Measurements from ENCODE around the gene MMP17.

The MMP17 gene

GRCh38 chr12:131827961-131828534, at the start of gene MMP17:
MMP17 (plus strand) TSS chr12:131828393; CDS start chr12:131828495, 102 bp downstream.
- no peak for DNase-seq (ENCODE audit: low read depth, low spot score)
- H3K4me3 ChIP-seq (ENCODE audit: low read length) = peak within 1 kb of the TSS; percentile 36

GRCh38 chr12:131779027-131779426, 49.2 kb upstream of the MMP17 start:
- Histone ChIP-seq H3K27me3 (ENCODE audit: control insufficient read depth, insufficient read depth, low read length) (no peaks in the 10 kb centered on the region), H3K27ac (ENCODE audit: low read length) (no peak overlapping the region), H3K9me3 (ENCODE audit: control insufficient read depth, insufficient read depth, low read length) (no peaks in the 10 kb centered on the region), H3K36me3 (ENCODE audit: control insufficient read depth, insufficient read depth, low read length) (peaks cover 5% of the 10 kb centered on the region), H3K4me1 (ENCODE audit: control insufficient read depth, insufficient read depth, low read length) (peaks cover 2% of the 10 kb centered on the region; the same call in 1 of the 2 replicates), H3K4me3 (ENCODE audit: low read length) (no peak overlapping the region)
- no peak for DNase-seq (ENCODE audit: low read depth, low spot score)
- WGBS (ENCODE audit: insufficient coverage, insufficient read length) = 100% methylated on average over 6 of the region's 23 CpGs

More at GRCh38 chr12:131827961-131828534, at the start of gene MMP17:
- no peaks in the 10 kb centered on the region for H3K9me3 ChIP-seq (ENCODE audit: control insufficient read depth, insufficient read depth, low read length)
- H3K27me3 ChIP-seq (ENCODE audit: control insufficient read depth, insufficient read depth, low read length) = peaks cover 7% of the 10 kb centered on the region; the same call in 1 of the 2 replicates
- H3K36me3 ChIP-seq (ENCODE audit: control insufficient read depth, insufficient read depth, low read length) = no peaks in the 10 kb centered on the region; the same call in 1 of the 2 replicates
- H3K4me1 ChIP-seq (ENCODE audit: control insufficient read depth, insufficient read depth, low read length) = peaks cover 5% of the 10 kb centered on the region; the same call in 1 of the 2 replicates
- WGBS (ENCODE audit: insufficient coverage, insufficient read length) = no CpG with 5 or more reads among the region's 86 CpGs
- no peak within 1 kb of the TSS for H3K27ac ChIP-seq (ENCODE audit: low read length)

- Histone ChIP-seq H3K4me1 (ENCODE audit: control insufficient read depth, insufficient read depth, low read length) (peaks cover 4% of the 10 kb centered on the region), H3K36me3 (ENCODE audit: control insufficient read depth, insufficient read depth, low read length) (peaks cover 5% of the 10 kb centered on the region), H3K4me3 (ENCODE audit: low read length) (no peak overlapping the region), H3K9me3 (ENCODE audit: control insufficient read depth, insufficient read depth, low read length) (no peaks in the 10 kb centered on the region), H3K27me3 (ENCODE audit: control insufficient read depth, insufficient read depth, low read length) (no peaks in the 10 kb centered on the region), H3K27ac (ENCODE audit: low read length) (no peak overlapping the region)
- no peak for DNase-seq (ENCODE audit: low read depth, low spot score)
- WGBS (ENCODE audit: insufficient coverage, insufficient read length) = no CpG with 5 or more reads among the region's 2 CpGs
Observed at GRCh38 chr12:131782061-131782460, 46.1 kb upstream of the MMP17 start.

GRCh38 chr12:131783915-131784541, 44.2 kb upstream of the MMP17 start:
- H3K27ac ChIP-seq (ENCODE audit: low read length) = no peak overlapping the region
- DNase-seq (ENCODE audit: low read depth, low spot score) = no peak
- H3K4me1 ChIP-seq (ENCODE audit: control insufficient read depth, insufficient read depth, low read length) = peaks cover 4% of the 10 kb centered on the region
- H3K36me3 ChIP-seq (ENCODE audit: control insufficient read depth, insufficient read depth, low read length) = peaks cover 5% of the 10 kb centered on the region
- H3K9me3 ChIP-seq (ENCODE audit: control insufficient read depth, insufficient read depth, low read length) = no peaks in the 10 kb centered on the region
- WGBS (ENCODE audit: insufficient coverage, insufficient read length) = 100% methylated on average over 2 of the region's 10 CpGs
- no peak overlapping the region for H3K4me3 ChIP-seq (ENCODE audit: low read length)
- no peaks in the 10 kb centered on the region for H3K27me3 ChIP-seq (ENCODE audit: control insufficient read depth, insufficient read depth, low read length)

- WGBS (ENCODE audit: insufficient coverage, insufficient read length) = no CpG with 5 or more reads among the region's 30 CpGs
- Histone ChIP-seq H3K27ac (ENCODE audit: low read length) (no peak overlapping the region), H3K9me3 (ENCODE audit: control insufficient read depth, insufficient read depth, low read length) (no peaks in the 10 kb centered on the region), H3K4me3 (ENCODE audit: low read length) (no peak overlapping the region), H3K27me3 (ENCODE audit: control insufficient read depth, insufficient read depth, low read length) (no peaks in the 10 kb centered on the region), H3K4me1 (ENCODE audit: control insufficient read depth, insufficient read depth, low read length) (peaks cover 4% of the 10 kb centered on the region), H3K36me3 (ENCODE audit: control insufficient read depth, insufficient read depth, low read length) (peaks cover 4% of the 10 kb centered on the region)
- no peak for DNase-seq (ENCODE audit: low read depth, low spot score)
Observed at GRCh38 chr12:131784909-131785762, 43.1 kb upstream of the MMP17 start.

GRCh38 chr12:131785763-131786330, 42.3 kb upstream of the MMP17 start:
- DNase-seq (ENCODE audit: low read depth, low spot score) = no peak
- Histone ChIP-seq H3K27ac (ENCODE audit: low read length) (no peak overlapping the region), H3K4me3 (ENCODE audit: low read length) (no peak overlapping the region)

GRCh38 chr12:131786331-131786730, 41.9 kb upstream of the MMP17 start:
- Histone ChIP-seq H3K9me3 (ENCODE audit: control insufficient read depth, insufficient read depth, low read length) (no peaks in the 10 kb centered on the region), H3K36me3 (ENCODE audit: control insufficient read depth, insufficient read depth, low read length) (peaks cover 4% of the 10 kb centered on the region; the same call in 1 of the 2 replicates), H3K4me3 (ENCODE audit: low read length) (no peak overlapping the region), H3K27ac (ENCODE audit: low read length) (no peak overlapping the region), H3K27me3 (ENCODE audit: control insufficient read depth, insufficient read depth, low read length) (no peaks in the 10 kb centered on the region), H3K4me1 (ENCODE audit: control insufficient read depth, insufficient read depth, low read length) (peaks cover 4% of the 10 kb centered on the region)
- DNase-seq (ENCODE audit: low read depth, low spot score) = no peak
- no CpG with 5 or more reads among the region's 15 CpGs for WGBS (ENCODE audit: insufficient coverage, insufficient read length)

More at GRCh38 chr12:131785763-131786330, 42.3 kb upstream of the MMP17 start:
- Histone ChIP-seq H3K9me3 (ENCODE audit: control insufficient read depth, insufficient read depth, low read length) (no peaks in the 10 kb centered on the region), H3K4me1 (ENCODE audit: control insufficient read depth, insufficient read depth, low read length) (peaks cover 4% of the 10 kb centered on the region), H3K36me3 (ENCODE audit: control insufficient read depth, insufficient read depth, low read length) (peaks cover 4% of the 10 kb centered on the region; the same call in 1 of the 2 replicates), H3K27me3 (ENCODE audit: control insufficient read depth, insufficient read depth, low read length) (no peaks in the 10 kb centered on the region)
- no CpG with 5 or more reads among the region's 15 CpGs for WGBS (ENCODE audit: insufficient coverage, insufficient read length)

GRCh38 chr12:131787143-131787660, 41.0 kb upstream of the MMP17 start:
- DNase-seq (ENCODE audit: low read depth, low spot score) = no peak
- no peak overlapping the region for H3K27ac ChIP-seq (ENCODE audit: low read length)
- H3K4me3 ChIP-seq (ENCODE audit: low read length) = no peak overlapping the region
- H3K9me3 ChIP-seq (ENCODE audit: control insufficient read depth, insufficient read depth, low read length) = no peaks in the 10 kb centered on the region
- no CpG with 5 or more reads among the region's 17 CpGs for WGBS (ENCODE audit: insufficient coverage, insufficient read length)
- peaks cover 4% of the 10 kb centered on the region for H3K4me1 ChIP-seq (ENCODE audit: control insufficient read depth, insufficient read depth, low read length)
- H3K27me3 ChIP-seq (ENCODE audit: control insufficient read depth, insufficient read depth, low read length) = no peaks in the 10 kb centered on the region
- H3K36me3 ChIP-seq (ENCODE audit: control insufficient read depth, insufficient read depth, low read length) = peaks cover 7% of the 10 kb centered on the region; the same call in 1 of the 2 replicates

GRCh38 chr12:131788070-131788469, 40.1 kb upstream of the MMP17 start:
- H3K27me3 ChIP-seq (ENCODE audit: control insufficient read depth, insufficient read depth, low read length) = no peaks in the 10 kb centered on the region
- H3K4me3 ChIP-seq (ENCODE audit: low read length) = no peak overlapping the region
- H3K9me3 ChIP-seq (ENCODE audit: control insufficient read depth, insufficient read depth, low read length) = no peaks in the 10 kb centered on the region
- H3K4me1 ChIP-seq (ENCODE audit: control insufficient read depth, insufficient read depth, low read length) = peaks cover 4% of the 10 kb centered on the region
- no peak for DNase-seq (ENCODE audit: low read depth, low spot score)
- peaks cover 7% of the 10 kb centered on the region; the same call in 1 of the 2 replicates for H3K36me3 ChIP-seq (ENCODE audit: control insufficient read depth, insufficient read depth, low read length)
- H3K27ac ChIP-seq (ENCODE audit: low read length) = no peak overlapping the region
- no CpG with 5 or more reads among the region's 11 CpGs for WGBS (ENCODE audit: insufficient coverage, insufficient read length)

GRCh38 chr12:131789638-131790037, 38.6 kb upstream of the MMP17 start:
- H3K36me3 ChIP-seq (ENCODE audit: control insufficient read depth, insufficient read depth, low read length) = peaks cover 7% of the 10 kb centered on the region; the same call in 1 of the 2 replicates
- no peak for DNase-seq (ENCODE audit: low read depth, low spot score)

More at GRCh38 chr12:131789638-131790037, 38.6 kb upstream of the MMP17 start:
- Histone ChIP-seq H3K27ac (ENCODE audit: low read length) (no peak overlapping the region), H3K4me3 (ENCODE audit: low read length) (no peak overlapping the region), H3K4me1 (ENCODE audit: control insufficient read depth, insufficient read depth, low read length) (peaks cover 4% of the 10 kb centered on the region), H3K27me3 (ENCODE audit: control insufficient read depth, insufficient read depth, low read length) (no peaks in the 10 kb centered on the region), H3K9me3 (ENCODE audit: control insufficient read depth, insufficient read depth, low read length) (no peaks in the 10 kb centered on the region)
- WGBS (ENCODE audit: insufficient coverage, insufficient read length) = no CpG with 5 or more reads among the region's 12 CpGs
